Fibroblast of lung (primary cell): ENCODE measurements around the gene AATK. TPM values are rescaled to one million over a fixed set of nuclear protein-coding genes. Genes with fewer than 3 reads are reported as not detected.

ENCODE experiments used
- DNase-seq, 2 donors: peaks; one replicate each; pipeline versions ENCODE4 v3.0.0 to v3.0.0-alpha.2; 2010; ENCODE audit warnings: low read depth in 2 of 2
- H2AFZ ChIP-seq: 2 replicates; pipeline ENCODE4 v1.5.1; 2012; ENCODE audit warnings: low read length, control low read depth, inconsistent platforms
- H3K27ac ChIP-seq: 2 replicates; pipeline ENCODE4 v1.5.1; 2011; ENCODE audit warnings: low read length, control low read depth; ENCODE audit not compliant: insufficient read depth
- H3K27me3 ChIP-seq: 2 replicates; pipeline ENCODE4 v1.5.1; 2011; ENCODE audit warnings: mild to moderate bottlenecking, low read length; ENCODE audit not compliant: control insufficient read depth, insufficient read depth
- H3K36me3 ChIP-seq: 2 replicates; pipeline ENCODE4 v1.5.1; 2011; ENCODE audit warnings: low read length; ENCODE audit not compliant: control insufficient read depth, insufficient read depth
- H3K4me1 ChIP-seq: 2 replicates; pipeline ENCODE4 v1.5.1; 2011; ENCODE audit warnings: low read length; ENCODE audit not compliant: control insufficient read depth, insufficient read depth; ENCODE audit errors: extremely low read depth
- H3K4me2 ChIP-seq: 2 replicates; pipeline ENCODE4 v1.5.1; 2011; ENCODE audit warnings: low read length, control low read depth; ENCODE audit not compliant: insufficient read depth; ENCODE audit errors: extremely low read depth
- H3K4me3 ChIP-seq, 4 experiments: fragments of 200-600 bp in 1 of 4; sonication (generic) in 1 of 4; replicated peaks in 1 of 4; 2 replicates each; pipeline ENCODE4 v1.5.1; 2011 to 2016; ENCODE audit warnings: low read length in 4 of 4, low read depth in 3 of 4, mild to moderate bottlenecking in 3 of 4, control low read depth in 2 of 4, inconsistent platforms in 1 of 4, mixed read lengths in 1 of 4; ENCODE audit not compliant: insufficient read depth in 1 of 4; ENCODE audit errors: control extremely low read depth in 1 of 4
- H3K79me2 ChIP-seq: 2 replicates; pipeline ENCODE4 v1.5.1; 2012; ENCODE audit warnings: mild to moderate bottlenecking, low read length, inconsistent platforms; ENCODE audit not compliant: control insufficient read depth, insufficient read depth
- H3K9ac ChIP-seq: 2 replicates; pipeline ENCODE4 v1.5.1; 2011; ENCODE audit warnings: mild to moderate bottlenecking, low read length, control low read depth; ENCODE audit not compliant: insufficient read depth
- H3K9me3 ChIP-seq: 2 replicates; pipeline ENCODE4 v1.5.1; 2012; ENCODE audit warnings: low read depth, low read length; ENCODE audit not compliant: control insufficient read depth, insufficient read depth
- H4K20me1 ChIP-seq: 2 replicates; pipeline ENCODE4 v1.5.1; 2011; ENCODE audit warnings: low read length; ENCODE audit not compliant: control insufficient read depth, insufficient read depth; ENCODE audit errors: extremely low read depth
- CTCF ChIP-seq, 2 donors: IDR thresholded peaks in 1 of 2; conservative IDR thresholded peaks in 1 of 2; 1 replicate in 1 of 2; 2 replicates in 1 of 2; pipeline ENCODE4 v1.5.1; 2011 to 2012; ENCODE audit warnings: low read length in 2 of 2, control low read depth in 1 of 2, inconsistent platforms in 1 of 2, low read depth in 1 of 2, mild to moderate bottlenecking in 1 of 2
- EZH2 ChIP-seq: IDR thresholded peaks from 2 replicates; pipeline ENCODE4 v1.5.1; 2012; ENCODE audit warnings: low read length, control low read depth, mild to moderate bottlenecking; ENCODE audit errors: missing control alignments
- polyA plus RNA-seq, 2 donors: library from polyadenylated mRNA; depleted of rRNA in 1 of 2; stranded (reverse) in 1 of 2; unstranded in 1 of 2; fragments of >200 nt; gene quantifications; 2 replicates each; pipeline ENCODE4 v1.2.1, GENCODE V29; 2011 to 2012; ENCODE audit warnings: missing spikeins in 1 of 2
- total RNA-seq: library from RNA; depleted of rRNA; stranded (reverse); fragments of >200 nt; gene quantifications from 2 replicates; pipeline ENCODE4 v1.2.1, GENCODE V29; 2014

Gene AATK
- total and polyA plus RNA-seq, 2 donors (not counting 1 experiment from before 2014, with no cell fraction given) = 0.16 to 0.50 TPM

- Histone ChIP-seq H3K27me3 (no peaks in the 10 kb centered on the region), H3K27ac (no peak overlapping the region), H3K79me2 (no peaks in the 10 kb centered on the region), H3K4me2 (no peak overlapping the region), H3K4me3 (no peak overlapping the region), H3K4me1 (no peaks in the 10 kb centered on the region), H3K9me3 (no peaks in the 10 kb centered on the region), H4K20me1 (no peaks in the 10 kb centered on the region), H3K9ac (no peak overlapping the region), H2AFZ (no peak overlapping the region), H3K36me3 (no peaks in the 10 kb centered on the region)
- TF ChIP-seq CTCF (conservative IDR thresholded peaks at IDR 0.05 in 1 of 2, IDR thresholded peaks at IDR 0.05 in 1 of 2; ENCODE audit: low read depth in 1 of 2, low read length in 2 of 2) = no peak
- TF ChIP-seq EZH2 = no peak
- no peak for DNase-seq
These were observed 32.9 kb upstream of the AATK start for GRCh38 chr17:81198826-81199481.

GRCh38 chr17:81197831-81198490 is 31.9 kb upstream of the AATK start:
- Histone ChIP-seq H3K4me2 (no peak overlapping the region), H3K36me3 (no peaks in the 10 kb centered on the region), H2AFZ (no peak overlapping the region), H3K9me3 (no peaks in the 10 kb centered on the region), H3K27me3 (no peaks in the 10 kb centered on the region), H3K79me2 (no peaks in the 10 kb centered on the region), H3K27ac (no peak overlapping the region), H4K20me1 (no peaks in the 10 kb centered on the region), H3K4me3 (no peak overlapping the region), H3K9ac (no peak overlapping the region), H3K4me1 (no peaks in the 10 kb centered on the region)
- DNase-seq = no peak
- no peak for TF ChIP-seq CTCF (conservative IDR thresholded peaks at IDR 0.05 in 1 of 2, IDR thresholded peaks at IDR 0.05 in 1 of 2; ENCODE audit: low read depth in 1 of 2, low read length in 2 of 2)
- TF ChIP-seq EZH2 = no peak

GRCh38 chr17:81197409-81197795 is 31.4 kb upstream of the AATK start:
- TF ChIP-seq EZH2 (no peak), CTCF (conservative IDR thresholded peaks at IDR 0.05 in 1 of 2, IDR thresholded peaks at IDR 0.05 in 1 of 2; ENCODE audit: low read depth in 1 of 2, low read length in 2 of 2) (no peak)
- Histone ChIP-seq H4K20me1 (no peaks in the 10 kb centered on the region), H3K9me3 (no peaks in the 10 kb centered on the region), H3K79me2 (no peaks in the 10 kb centered on the region), H3K27me3 (no peaks in the 10 kb centered on the region), H3K27ac (no peak overlapping the region), H3K4me2 (no peak overlapping the region), H3K4me1 (no peaks in the 10 kb centered on the region), H3K4me3 (no peak overlapping the region), H3K36me3 (no peaks in the 10 kb centered on the region), H3K9ac (no peak overlapping the region), H2AFZ (no peak overlapping the region)
- DNase-seq = no peak
